K562 (cell line): ENCODE measurements around the gene PRKD1. TPM values are rescaled to one million over a fixed set of nuclear protein-coding genes. Genes with fewer than 3 reads are reported as not detected.

Source experiments
- BCOR ChIP-seq: fragments of 450-650 bp; IDR thresholded peaks from 2 replicates; pipeline ENCODE4 v1.6.1; 2016
- BRD9 ChIP-seq: fragments of 450-650 bp; IDR thresholded peaks from 2 replicates; pipeline ENCODE4 v1.6.1; 2018; ENCODE audit warnings: low read depth; ENCODE audit not compliant: partially characterized antibody
- CGGBP1 ChIP-seq: fragments of 250-450 bp; sonication (Bioruptor Pico); IDR thresholded peaks from 2 replicates; pipeline ENCODE4 v1.9.0; 2021; ENCODE audit warnings: mild to moderate bottlenecking
- ELF4 ChIP-seq: fragments of 450-650 bp; formaldehyde crosslinking; IDR thresholded peaks from 2 replicates; pipeline ENCODE4 v1.4.0; 2022; ENCODE audit warnings: missing genetic modification characterization
- ETV1 ChIP-seq: fragments of 450-650 bp; conservative IDR thresholded peaks from 2 replicates; pipeline ENCODE4 v1.6.1; 2016; ENCODE audit warnings: missing genetic modification characterization, control low read depth, low read depth, missing compliant biosample characterization
- FOXA3 ChIP-seq, 2 experiments: fragments of 450-650 bp in 1 of 2; sonication (generic) in 1 of 2; formaldehyde crosslinking; IDR thresholded peaks in 1 of 2; conservative IDR thresholded peaks in 1 of 2; 2 replicates each; pipeline versions ENCODE4 v1.4.0 to v1.8.0; 2020 to 2022; ENCODE audit warnings: mild to moderate bottlenecking in 2 of 2, missing genetic modification reagents in 1 of 2
- FOXM1 ChIP-seq, 2 experiments: fragments of 450-650 bp in 1 of 2; sonication (generic) in 1 of 2; formaldehyde crosslinking in 1 of 2; IDR thresholded peaks; 2 replicates each; pipeline versions ENCODE4 v1.6.1 to v1.9.0; 2017 to 2022; ENCODE audit warnings: low read depth in 2 of 2, mild to moderate bottlenecking in 2 of 2, missing genetic modification reagents in 1 of 2, moderate library complexity in 1 of 2
- HMG20B ChIP-seq: fragments of 250-450 bp; sonication (Bioruptor Pico); IDR thresholded peaks from 2 replicates; pipeline ENCODE4 v1.5.0; 2021; ENCODE audit warnings: mild to moderate bottlenecking
- HNRNPLL ChIP-seq: fragments of 200-400 bp; formaldehyde crosslinking; IDR thresholded peaks from 2 replicates; pipeline ENCODE4 v1.6.1; 2017; ENCODE audit warnings: low read length, low read depth, mild to moderate bottlenecking; ENCODE audit not compliant: poor library complexity, severe bottlenecking
- ILF3 ChIP-seq: fragments of 450-650 bp; IDR thresholded peaks from 2 replicates; pipeline ENCODE4 v1.6.1; 2018; ENCODE audit warnings: antibody characterized with exemption, mild to moderate bottlenecking, moderate library complexity, borderline replicate concordance
- MAFG ChIP-seq: fragments of 450-650 bp; conservative IDR thresholded peaks from 2 replicates; pipeline ENCODE4 v1.6.1; 2016; ENCODE audit warnings: missing genetic modification characterization, missing compliant biosample characterization
- NFATC3 ChIP-seq: fragments of 450-650 bp; IDR thresholded peaks from 2 replicates; pipeline ENCODE4 v1.6.1; 2017; ENCODE audit warnings: mild to moderate bottlenecking
- NR4A1 ChIP-seq, 2 experiments: fragments of 250-450 bp in 1 of 2; fragments of 450-650 bp in 1 of 2; sonication (Bioruptor Pico) in 1 of 2; IDR thresholded peaks; 2 replicates each; pipeline versions ENCODE4 v1.4.0 to v1.6.1; 2016 to 2020; ENCODE audit warnings: mild to moderate bottlenecking in 2 of 2, missing compliant biosample characterization in 1 of 2, missing genetic modification characterization in 1 of 2, moderate library complexity in 1 of 2
- POLR2AphosphoS2 ChIP-seq: IDR thresholded peaks from 2 replicates; pipeline ENCODE4 v1.6.1; 2012; ENCODE audit warnings: low read length, improper control_type of control experiment
- PTTG1 ChIP-seq: fragments of 450-650 bp; IDR thresholded peaks from 2 replicates; pipeline ENCODE4 v1.6.1; 2016; ENCODE audit warnings: low read depth, mild to moderate bottlenecking, missing genetic modification characterization, missing compliant biosample characterization
- SMARCA4 ChIP-seq: fragments of 450-650 bp; IDR thresholded peaks from 2 replicates; pipeline ENCODE4 v1.6.1; 2016
- STAT5B ChIP-seq: fragments of 250-450 bp; sonication (Bioruptor Pico); IDR thresholded peaks from 2 replicates; pipeline ENCODE4 v1.8.0; 2021; ENCODE audit warnings: mild to moderate bottlenecking, inconsistent platforms
- TAF9B ChIP-seq: fragments of 450-650 bp; IDR thresholded peaks from 2 replicates; pipeline ENCODE4 v1.6.1; 2018; ENCODE audit warnings: mild to moderate bottlenecking; ENCODE audit not compliant: partially characterized antibody
- TAL1 ChIP-seq: fragments of 450-650 bp; IDR thresholded peaks from 2 replicates; pipeline ENCODE4 v1.6.1; 2016; ENCODE audit warnings: mild to moderate bottlenecking
- TFE3 ChIP-seq: fragments of 450-650 bp; formaldehyde crosslinking; IDR thresholded peaks from 2 replicates; pipeline ENCODE4 v1.4.0; 2020; ENCODE audit warnings: mild to moderate bottlenecking, mixed read lengths
- WHSC1 ChIP-seq: IDR thresholded peaks from one replicate; pipeline ENCODE4 v1.6.1; 2012; ENCODE audit warnings: low read length, control low read depth, inconsistent platforms
- ZFX ChIP-seq: sonication (generic); formaldehyde crosslinking; IDR thresholded peaks from 2 replicates; pipeline ENCODE4 v1.8.0; 2022; ENCODE audit warnings: mild to moderate bottlenecking, missing genetic modification reagents, moderate library complexity
- ZNF444 ChIP-seq: fragments of 250-450 bp; sonication (Bioruptor Pico); IDR thresholded peaks from 2 replicates; pipeline ENCODE4 v1.4.0; 2020; ENCODE audit warnings: mild to moderate bottlenecking, moderate library complexity
- ZNF695 ChIP-seq: fragments of 450-650 bp; formaldehyde crosslinking; IDR thresholded peaks from 2 replicates; pipeline ENCODE4 v1.4.0; 2020; ENCODE audit warnings: mild to moderate bottlenecking, moderate library complexity
- polyA plus RNA-seq, 8 experiments: library from polyadenylated mRNA; depleted of rRNA in 4 of 8; stranded (reverse) in 5 of 8; unstranded in 3 of 8; fragments of >200 nt; fragmentation: Nextera tagmentation in 2 of 8; fragmentation: Illumina TruSeq in 1 of 8; extraction: Ambion mirVana in 2 of 8; extraction: Trizol in 1 of 8; gene quantifications; 2 replicates each; pipeline versions ENCODE4 v1.2.1 to v1.2.3, GENCODE V29; 2011 to 2014; ENCODE audit warnings: inconsistent platforms in 1 of 8, missing spikeins in 1 of 8
- total RNA-seq, 7 experiments: library from RNA; depleted of rRNA in 6 of 7; stranded (reverse); fragments of >200 nt in 6 of 7; fragmentation: Illumina TruSeq in 2 of 7; extraction: Trizol in 2 of 7; gene quantifications; 2 replicates each; pipeline versions ENCODE4 v1.2.1 to v1.2.3, GENCODE V29; 2011 to 2021; ENCODE audit warnings: low replicate concordance in 1 of 7
- TF ChIP-seq, protein P1 (sequence below): IDR thresholded peaks from 3 replicates; pipeline ENCODE4 v1.6.1; 2011; ENCODE audit warnings: borderline replicate concordance, mild to moderate bottlenecking; ENCODE audit not compliant: insufficient read length, insufficient read depth
- TF ChIP-seq, protein P2 (sequence below): fragments of 450-650 bp; IDR thresholded peaks from one replicate; pipeline ENCODE4 v1.6.1; 2018; ENCODE audit warnings: mild to moderate bottlenecking, moderate library complexity; ENCODE audit not compliant: partially characterized antibody

Gene PRKD1
- total and polyA plus RNA-seq, 9 of the 15 experiments (the other 6 are each of a cell fraction or from before 2014, with no cell fraction given) = 0.04 to 0.25 (median 0.13) TPM; not detected in 1

- TF ChIP-seq, protein P1, sequence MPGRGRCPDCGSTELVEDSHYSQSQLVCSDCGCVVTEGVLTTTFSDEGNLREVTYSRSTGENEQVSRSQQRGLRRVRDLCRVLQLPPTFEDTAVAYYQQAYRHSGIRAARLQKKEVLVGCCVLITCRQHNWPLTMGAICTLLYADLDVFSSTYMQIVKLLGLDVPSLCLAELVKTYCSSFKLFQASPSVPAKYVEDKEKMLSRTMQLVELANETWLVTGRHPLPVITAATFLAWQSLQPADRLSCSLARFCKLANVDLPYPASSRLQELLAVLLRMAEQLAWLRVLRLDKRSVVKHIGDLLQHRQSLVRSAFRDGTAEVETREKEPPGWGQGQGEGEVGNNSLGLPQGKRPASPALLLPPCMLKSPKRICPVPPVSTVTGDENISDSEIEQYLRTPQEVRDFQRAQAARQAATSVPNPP = no peak
- TF ChIP-seq MAFG (tag) (0 out of 2 replicates have a peak, but pooled peaks have one; percentile 7), POLR2AphosphoS2 (no peak), BRD9 (no peak), ELF4 (CRISPR knock-in tag) (no peak), ETV1 (tag) (no peak), NR4A1 (CRISPR knock-in tag; IDR thresholded peaks at IDR 0.05) (no peak), NR4A1 (tag; IDR thresholded peaks at IDR 0.05) (no peak), ZFX (no peak), FOXA3 (CRISPR knock-in tag; conservative IDR thresholded peaks at IDR 0.05 in 1 of 2, IDR thresholded peaks at IDR 0.05 in 1 of 2) (no peak), FOXM1 (IDR thresholded peaks at IDR 0.05; ENCODE audit: low read depth) (peak; percentile 89), FOXM1 (CRISPR knock-in tag; IDR thresholded peaks at IDR 0.05; ENCODE audit: low read depth) (no peak), HNRNPLL (no peak), PTTG1 (tag) (no peak), ILF3 (no peak), STAT5B (CRISPR knock-in tag) (no peak), SMARCA4 (peak; percentile 92), TAL1 (peak; percentile 96), ZNF695 (CRISPR knock-in tag) (no peak), NFATC3 (no peak), HMG20B (no peak), TFE3 (CRISPR knock-in tag) (no peak), WHSC1 (no peak), CGGBP1 (CRISPR knock-in tag) (no peak), TAF9B (peak; percentile 35), BCOR (peak; percentile 26; the same call in 1 of the 2 replicates), ZNF444 (no peak)
- TF ChIP-seq, protein P2, sequence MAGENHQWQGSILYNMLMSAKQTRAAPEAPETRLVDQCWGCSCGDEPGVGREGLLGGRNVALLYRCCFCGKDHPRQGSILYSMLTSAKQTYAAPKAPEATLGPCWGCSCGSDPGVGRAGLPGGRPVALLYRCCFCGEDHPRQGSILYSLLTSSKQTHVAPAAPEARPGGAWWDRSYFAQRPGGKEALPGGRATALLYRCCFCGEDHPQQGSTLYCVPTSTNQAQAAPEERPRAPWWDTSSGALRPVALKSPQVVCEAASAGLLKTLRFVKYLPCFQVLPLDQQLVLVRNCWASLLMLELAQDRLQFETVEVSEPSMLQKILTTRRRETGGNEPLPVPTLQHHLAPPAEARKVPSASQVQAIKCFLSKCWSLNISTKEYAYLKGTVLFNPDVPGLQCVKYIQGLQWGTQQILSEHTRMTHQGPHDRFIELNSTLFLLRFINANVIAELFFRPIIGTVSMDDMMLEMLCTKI = no peak
These were observed 276.9 kb downstream of the PRKD1 start (continued) for GRCh38 chr14:29650554-29651269.
